ENCODE results near the gene DELE1. TPM values are rescaled to one million over a fixed set of nuclear protein-coding genes. Genes with fewer than 3 reads are reported as not detected.
A peak's percentile ranks its signal among the peaks of the same experiment; 100 is the strongest.

Gene DELE1
- total RNA-seq, 1 experiment from 2014 or later = 67.6 TPM

DNA sequence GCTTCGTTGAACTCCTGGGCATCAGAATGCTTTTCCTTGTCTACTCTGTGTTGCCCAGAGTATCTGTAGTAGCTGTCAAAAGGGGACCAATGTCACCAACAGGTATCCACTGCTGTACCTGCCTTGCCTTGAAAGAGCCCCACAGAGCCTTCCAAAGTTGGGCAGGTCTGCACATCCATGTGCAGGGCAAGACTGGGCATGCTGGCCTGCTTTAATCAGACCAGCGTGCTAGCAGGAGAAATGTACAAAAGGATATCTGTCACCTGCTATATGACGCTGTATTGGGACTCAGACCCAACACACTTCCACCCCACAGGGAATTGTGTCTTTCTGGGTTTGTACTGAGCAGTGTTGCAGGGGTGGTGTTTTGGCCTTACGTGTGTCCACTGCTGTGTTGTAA lies 11.9 kb downstream of the DELE1 start:
- ChIA-PET POLR2A (no interaction called here), CTCF (no interaction called here)
- Mint-ChIP-seq H3K4me1 (ENCODE audit: low read depth, unreplicated experiment) (no peaks in the 10 kb centered on the region), H3K27me3 (ENCODE audit: insufficient read depth, unreplicated experiment) (no peaks in the 10 kb centered on the region), H3K4me3 (ENCODE audit: unreplicated experiment) (no peak overlapping the region), H3K27ac (ENCODE audit: unreplicated experiment) (no peak overlapping the region), H3K36me3 (ENCODE audit: insufficient read depth, unreplicated experiment) (peaks cover 53% of the 10 kb centered on the region), H3K9me3 (ENCODE audit: unreplicated experiment) (no peaks in the 10 kb centered on the region)
- no TSS peak for BruUV-seq (replicated peaks)
- Histone ChIP-seq H3K9me3 (no peaks in the 10 kb centered on the region), H3K27me3 (replicated peaks; ENCODE audit: control insufficient read depth, insufficient read depth, low read length) (no peaks in the 10 kb centered on the region), H3K36me3 (ENCODE audit: control insufficient read depth, insufficient read depth, low read length) (peaks cover 2% of the 10 kb centered on the region; the same call in 1 of the 2 replicates), H3K4me1 (no peaks in the 10 kb centered on the region), H3K4me3 (ENCODE audit: low read depth, low read length) (no peak overlapping the region)
- intact Hi-C loops (cut with micrococcal nuclease; ENCODE audit: unreplicated experiment) = no loop called here
- DNase-seq = no peak
- TF ChIP-seq, protein P1, sequence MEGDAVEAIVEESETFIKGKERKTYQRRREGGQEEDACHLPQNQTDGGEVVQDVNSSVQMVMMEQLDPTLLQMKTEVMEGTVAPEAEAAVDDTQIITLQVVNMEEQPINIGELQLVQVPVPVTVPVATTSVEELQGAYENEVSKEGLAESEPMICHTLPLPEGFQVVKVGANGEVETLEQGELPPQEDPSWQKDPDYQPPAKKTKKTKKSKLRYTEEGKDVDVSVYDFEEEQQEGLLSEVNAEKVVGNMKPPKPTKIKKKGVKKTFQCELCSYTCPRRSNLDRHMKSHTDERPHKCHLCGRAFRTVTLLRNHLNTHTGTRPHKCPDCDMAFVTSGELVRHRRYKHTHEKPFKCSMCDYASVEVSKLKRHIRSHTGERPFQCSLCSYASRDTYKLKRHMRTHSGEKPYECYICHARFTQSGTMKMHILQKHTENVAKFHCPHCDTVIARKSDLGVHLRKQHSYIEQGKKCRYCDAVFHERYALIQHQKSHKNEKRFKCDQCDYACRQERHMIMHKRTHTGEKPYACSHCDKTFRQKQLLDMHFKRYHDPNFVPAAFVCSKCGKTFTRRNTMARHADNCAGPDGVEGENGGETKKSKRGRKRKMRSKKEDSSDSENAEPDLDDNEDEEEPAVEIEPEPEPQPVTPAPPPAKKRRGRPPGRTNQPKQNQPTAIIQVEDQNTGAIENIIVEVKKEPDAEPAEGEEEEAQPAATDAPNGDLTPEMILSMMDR (IDR thresholded peaks at IDR 0.05; ENCODE audit: insufficient read depth in 1 of 2, low read depth in 1 of 2, low read length in 1 of 2, severe bottlenecking in 1 of 2, unreplicated experiment in 1 of 2) = no peak

DNA sequence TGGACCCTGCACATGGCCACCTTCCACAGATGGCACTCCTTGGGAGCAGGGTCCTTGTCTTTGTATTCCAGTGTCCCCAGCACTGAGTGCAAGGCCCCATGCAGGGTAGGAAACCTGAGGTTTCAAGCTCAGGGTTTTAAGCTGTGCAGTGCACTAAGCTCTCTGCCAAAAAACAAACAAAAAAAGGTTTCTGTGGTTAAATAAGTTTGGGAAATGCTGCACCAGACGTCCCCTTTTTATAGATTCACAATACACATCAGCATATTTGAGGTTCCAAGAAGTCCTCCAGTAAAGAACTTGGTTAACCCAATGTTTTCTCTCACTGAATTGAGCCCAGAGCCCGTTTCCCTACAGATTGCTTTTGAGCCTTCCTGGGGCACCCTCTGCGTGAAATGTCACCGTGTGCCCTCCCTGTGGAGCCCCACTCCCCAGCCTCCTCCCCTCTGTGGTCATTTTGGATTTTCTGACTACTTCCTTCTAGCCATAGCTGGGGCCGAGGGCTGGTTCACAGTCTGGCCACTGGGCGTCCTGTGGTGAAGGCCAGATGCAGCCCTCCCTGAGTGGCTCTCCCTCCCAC lies 17.1 kb downstream of the DELE1 start:
- Mint-ChIP-seq H3K4me1 (ENCODE audit: low read depth, unreplicated experiment) (no peaks in the 10 kb centered on the region), H3K36me3 (ENCODE audit: insufficient read depth, unreplicated experiment) (peaks cover 19% of the 10 kb centered on the region), H3K9me3 (ENCODE audit: unreplicated experiment) (no peaks in the 10 kb centered on the region), H3K27me3 (ENCODE audit: insufficient read depth, unreplicated experiment) (no peaks in the 10 kb centered on the region), H3K27ac (ENCODE audit: unreplicated experiment) (no peak overlapping the region), H3K4me3 (ENCODE audit: unreplicated experiment) (no peak overlapping the region)
- H3K9me3 ChIP-seq = no peaks in the 10 kb centered on the region
- no peaks in the 10 kb centered on the region for H3K27me3 ChIP-seq (replicated peaks; ENCODE audit: control insufficient read depth, insufficient read depth, low read length)
- POLR2A ChIA-PET = no interaction called here
- BruUV-seq (replicated peaks) = no TSS peak
- no peaks in the 10 kb centered on the region for H3K4me1 ChIP-seq
- H3K36me3 ChIP-seq (ENCODE audit: control insufficient read depth, insufficient read depth, low read length) = peaks cover 2% of the 10 kb centered on the region; the same call in 1 of the 2 replicates
- TF ChIP-seq, protein P1 (IDR thresholded peaks at IDR 0.05; ENCODE audit: insufficient read depth in 1 of 2, low read depth in 1 of 2, low read length in 1 of 2, severe bottlenecking in 1 of 2, unreplicated experiment in 1 of 2) = peak in 1 of 2 experiments; percentile 13
- DNase-seq = no peak
- H3K4me3 ChIP-seq (ENCODE audit: low read depth, low read length) = no peak overlapping the region
- intact Hi-C loops (cut with micrococcal nuclease; ENCODE audit: unreplicated experiment) = no loop called here
- CTCF ChIA-PET = interaction anchor here (2.6 kb wide), 1 partner anchor 20 kb away, joined by 7 read pairs; no protein-coding TSS in a partner anchor

DNA sequence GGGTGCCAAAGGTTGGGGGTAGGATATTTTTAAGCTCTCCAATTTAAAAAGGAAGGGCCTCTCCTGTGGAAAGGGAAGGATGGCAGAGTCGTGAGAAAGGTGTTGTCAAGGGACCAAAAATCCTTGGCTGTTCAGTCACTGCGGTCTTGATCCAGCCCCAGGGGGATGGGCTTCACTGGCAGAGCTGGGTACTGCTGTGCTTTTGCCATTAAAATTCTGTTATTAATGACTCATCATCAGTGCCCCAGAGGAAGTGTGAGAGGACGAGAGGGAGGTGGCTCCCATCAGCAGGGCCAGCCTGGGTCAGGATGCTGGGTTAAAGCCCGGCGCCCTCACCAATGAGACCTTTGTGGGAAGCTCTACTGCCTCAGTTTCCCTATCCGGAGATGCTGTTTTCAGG lies 17.6 kb downstream of the DELE1 start:
- TF ChIP-seq, protein P1 (IDR thresholded peaks at IDR 0.05; ENCODE audit: insufficient read depth in 1 of 2, low read depth in 1 of 2, low read length in 1 of 2, severe bottlenecking in 1 of 2, unreplicated experiment in 1 of 2) = no peak
- no peaks in the 10 kb centered on the region for H3K9me3 ChIP-seq
- no peaks in the 10 kb centered on the region for H3K9me3 Mint-ChIP-seq (ENCODE audit: unreplicated experiment)
- H3K36me3 Mint-ChIP-seq (ENCODE audit: insufficient read depth, unreplicated experiment) = peaks cover 17% of the 10 kb centered on the region
- no peaks in the 10 kb centered on the region for H3K27me3 Mint-ChIP-seq (ENCODE audit: insufficient read depth, unreplicated experiment)
- no peak overlapping the region for H3K27ac Mint-ChIP-seq (ENCODE audit: unreplicated experiment)
- ChIA-PET CTCF (interaction anchor here (2.6 kb wide), 1 partner anchor 20 kb away, joined by 7 read pairs; no protein-coding TSS in a partner anchor), POLR2A (no interaction called here)
- H3K4me1 ChIP-seq = no peaks in the 10 kb centered on the region
- no TSS peak for BruUV-seq (replicated peaks)
- no peak overlapping the region for H3K4me3 Mint-ChIP-seq (ENCODE audit: unreplicated experiment)
- no peaks in the 10 kb centered on the region for H3K4me1 Mint-ChIP-seq (ENCODE audit: low read depth, unreplicated experiment)
- no peak for DNase-seq
- H3K4me3 ChIP-seq (ENCODE audit: low read depth, low read length) = no peak overlapping the region
- peaks cover 2% of the 10 kb centered on the region; the same call in 1 of the 2 replicates for H3K36me3 ChIP-seq (ENCODE audit: control insufficient read depth, insufficient read depth, low read length)
- intact Hi-C loops (cut with micrococcal nuclease; ENCODE audit: unreplicated experiment) = no loop called here
- H3K27me3 ChIP-seq (replicated peaks; ENCODE audit: control insufficient read depth, insufficient read depth, low read length) = no peaks in the 10 kb centered on the region
